GM06990 (cell line): ENCODE measurements around the gene CDC42BPG.
A peak's percentile ranks its signal among the peaks of the same experiment; 100 is the strongest.

Source experiments
- DNase-seq: peaks from one replicate; pipeline ENCODE4 v3.0.0-alpha.2; 2011; ENCODE audit not compliant: insufficient read length; ENCODE audit errors: extremely low read depth
- H3K27me3 ChIP-seq: replicated peaks from 2 replicates; pipeline ENCODE4 v1.6.0; 2011; ENCODE audit warnings: low read length; ENCODE audit not compliant: control insufficient read depth, insufficient read depth
- H3K36me3 ChIP-seq: 2 replicates; pipeline ENCODE4 v1.5.1; 2011; ENCODE audit warnings: low read length; ENCODE audit not compliant: control insufficient read depth, insufficient read depth
- H3K4me3 ChIP-seq: replicated peaks from 2 replicates; pipeline ENCODE4 v1.5.1; 2011; ENCODE audit warnings: low read depth, mild to moderate bottlenecking, control low read depth, low read length
- TF ChIP-seq, protein P1 (sequence below): IDR thresholded peaks from 2 replicates; pipeline ENCODE4 v1.5.1; 2011; ENCODE audit warnings: low read length, control low read depth, mild to moderate bottlenecking, inconsistent platforms; ENCODE audit not compliant: insufficient read depth, poor library complexity, severe bottlenecking

The CDC42BPG gene

DNA sequence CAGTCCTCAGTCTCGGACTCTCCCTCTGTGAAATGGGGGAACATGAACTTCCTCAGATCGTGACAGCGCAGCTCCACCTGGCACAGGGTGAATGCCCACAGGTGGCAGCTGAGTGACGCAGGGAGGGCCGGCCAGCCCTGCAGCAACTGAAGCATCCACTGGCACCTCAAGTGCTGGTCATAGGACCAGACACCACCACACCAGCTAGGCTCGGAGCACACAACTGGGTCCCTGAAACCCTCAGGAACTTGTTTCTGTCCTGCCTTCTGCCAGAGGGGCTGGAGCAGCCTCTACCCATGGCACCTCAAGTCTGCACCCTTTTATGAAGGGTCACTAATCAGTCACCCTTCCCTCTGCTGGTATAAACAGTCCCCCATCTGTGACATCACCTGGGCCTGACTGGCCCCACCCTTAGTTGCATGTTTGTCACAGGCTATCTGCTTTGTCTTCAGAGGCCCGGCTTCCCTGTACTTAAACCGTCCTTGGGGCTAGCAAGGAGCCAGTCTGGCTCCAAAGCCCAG, 7.4 kb upstream of the CDC42BPG start:
- no peaks in the 10 kb centered on the region for H3K27me3 ChIP-seq
- TF ChIP-seq, protein P1, sequence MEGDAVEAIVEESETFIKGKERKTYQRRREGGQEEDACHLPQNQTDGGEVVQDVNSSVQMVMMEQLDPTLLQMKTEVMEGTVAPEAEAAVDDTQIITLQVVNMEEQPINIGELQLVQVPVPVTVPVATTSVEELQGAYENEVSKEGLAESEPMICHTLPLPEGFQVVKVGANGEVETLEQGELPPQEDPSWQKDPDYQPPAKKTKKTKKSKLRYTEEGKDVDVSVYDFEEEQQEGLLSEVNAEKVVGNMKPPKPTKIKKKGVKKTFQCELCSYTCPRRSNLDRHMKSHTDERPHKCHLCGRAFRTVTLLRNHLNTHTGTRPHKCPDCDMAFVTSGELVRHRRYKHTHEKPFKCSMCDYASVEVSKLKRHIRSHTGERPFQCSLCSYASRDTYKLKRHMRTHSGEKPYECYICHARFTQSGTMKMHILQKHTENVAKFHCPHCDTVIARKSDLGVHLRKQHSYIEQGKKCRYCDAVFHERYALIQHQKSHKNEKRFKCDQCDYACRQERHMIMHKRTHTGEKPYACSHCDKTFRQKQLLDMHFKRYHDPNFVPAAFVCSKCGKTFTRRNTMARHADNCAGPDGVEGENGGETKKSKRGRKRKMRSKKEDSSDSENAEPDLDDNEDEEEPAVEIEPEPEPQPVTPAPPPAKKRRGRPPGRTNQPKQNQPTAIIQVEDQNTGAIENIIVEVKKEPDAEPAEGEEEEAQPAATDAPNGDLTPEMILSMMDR, result no peak
- H3K36me3 ChIP-seq, result peaks cover 37% of the 10 kb centered on the region
- no peak overlapping the region for H3K4me3 ChIP-seq
- DNase-seq, result peak; percentile 70

DNA sequence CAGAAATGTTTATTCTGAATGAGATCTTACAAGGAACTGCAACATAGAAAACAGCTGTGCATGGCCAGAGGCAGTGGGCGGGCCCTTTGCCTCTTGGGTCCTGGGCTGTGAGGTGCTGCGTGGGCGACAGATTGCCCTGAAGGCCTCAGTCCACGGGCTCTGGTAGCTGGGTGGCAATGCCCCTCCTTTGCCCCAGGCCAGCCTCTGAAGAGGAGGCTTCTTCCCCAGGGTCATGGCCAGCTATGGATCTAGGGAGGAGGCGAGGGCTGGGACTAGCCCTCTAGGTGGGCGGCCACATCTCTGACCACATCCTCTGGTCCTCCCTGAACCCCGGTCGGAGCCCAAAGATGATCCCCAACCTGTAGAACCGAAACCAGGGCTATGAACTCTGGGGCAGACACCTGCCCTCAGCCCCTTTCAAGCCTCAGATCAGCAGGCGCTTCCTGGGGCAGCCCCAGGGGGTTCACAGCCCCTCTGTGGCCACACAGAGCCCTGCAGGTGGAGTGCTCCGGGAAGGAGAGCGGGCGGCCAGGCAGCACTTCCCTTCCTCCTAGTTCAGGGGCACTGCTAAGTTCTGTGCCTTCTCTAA, 6.6 kb upstream of the CDC42BPG start:
- H3K4me3 ChIP-seq, result no peak overlapping the region
- H3K36me3 ChIP-seq, result peaks cover 30% of the 10 kb centered on the region
- no peaks in the 10 kb centered on the region for H3K27me3 ChIP-seq
- TF ChIP-seq, protein P1, result peak; percentile 29
- DNase-seq, result peak; percentile 87

DNA sequence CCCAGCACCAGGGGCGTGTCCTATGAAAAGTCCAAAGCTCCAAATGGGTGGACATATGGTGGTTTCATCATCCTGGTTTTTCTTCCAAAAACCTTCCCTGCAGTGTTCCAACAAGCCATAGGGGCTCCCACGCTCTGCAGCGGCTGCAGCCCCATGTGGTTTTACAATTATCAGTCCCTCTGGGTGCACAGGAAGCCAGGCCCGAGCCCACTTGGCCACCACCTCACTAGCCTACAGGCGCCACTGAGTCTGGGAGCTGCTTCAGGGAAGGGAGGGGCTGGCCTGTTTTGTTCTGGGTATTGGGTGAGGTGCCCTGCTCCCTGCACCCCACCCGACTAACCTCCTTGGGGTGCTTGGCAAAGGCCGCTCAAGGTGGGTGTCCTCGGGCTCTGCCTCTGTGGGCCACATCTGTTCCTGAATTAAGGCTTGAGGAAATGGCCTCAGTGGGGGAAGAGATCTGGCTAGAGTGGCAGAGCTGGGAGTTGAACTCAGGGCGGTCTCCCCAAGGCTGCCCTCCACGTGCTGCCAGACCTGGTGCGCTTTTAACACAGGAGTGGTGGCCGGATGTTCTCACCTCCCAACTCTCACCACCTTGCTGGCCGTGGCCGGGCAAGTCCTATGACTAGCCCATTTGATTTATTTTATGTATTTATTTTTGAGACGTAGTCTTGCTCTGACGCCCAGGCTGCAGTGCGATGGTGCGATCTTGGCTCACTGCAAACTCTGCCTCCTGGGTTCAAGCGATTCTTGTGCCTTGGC, 5.3 kb upstream of the CDC42BPG start:
- no peaks in the 10 kb centered on the region for H3K27me3 ChIP-seq
- no peak for DNase-seq
- H3K36me3 ChIP-seq, result peaks cover 19% of the 10 kb centered on the region
- H3K4me3 ChIP-seq, result no peak overlapping the region
- TF ChIP-seq, protein P1, result no peak

DNA sequence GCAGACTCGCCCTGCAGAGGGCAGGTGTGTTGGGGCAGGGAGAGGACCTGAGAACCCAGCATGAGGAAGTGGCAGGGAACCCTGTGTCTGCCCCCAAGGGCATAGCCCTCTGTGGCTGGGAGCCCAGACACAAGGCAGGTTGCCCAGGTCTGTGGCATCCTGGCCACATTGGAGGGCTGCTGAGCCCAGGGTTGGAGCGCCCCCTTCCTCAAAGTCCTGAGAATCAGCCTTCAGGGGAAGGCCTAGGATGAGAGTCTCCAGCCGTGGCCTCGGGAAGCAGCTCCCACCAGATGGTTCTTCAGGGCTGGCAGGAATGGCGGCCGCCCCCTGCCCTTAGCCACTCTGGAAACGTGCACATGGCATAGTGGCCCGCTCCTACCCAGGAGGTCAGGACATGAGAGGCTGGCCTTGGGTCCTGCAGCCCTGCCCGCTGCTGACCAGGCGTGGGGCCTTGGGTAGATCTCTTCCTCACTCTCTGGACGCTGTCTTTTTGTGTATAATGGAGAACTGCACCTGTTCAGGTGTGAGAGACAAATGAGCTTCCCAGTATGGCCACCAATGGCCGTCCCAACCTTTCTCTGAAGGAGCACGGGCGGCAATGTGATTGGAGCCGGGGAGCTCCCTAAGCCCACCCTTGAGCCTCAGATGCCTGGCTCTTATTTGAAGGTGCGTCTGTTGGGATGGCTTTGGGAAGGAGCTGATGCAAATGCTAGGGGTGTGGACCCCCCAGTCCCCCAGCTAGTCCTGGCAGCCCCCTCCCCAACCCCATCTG, 4.6 kb upstream of the CDC42BPG start:
- H3K36me3 ChIP-seq, result peaks cover 11% of the 10 kb centered on the region
- DNase-seq, result no peak
- H3K27me3 ChIP-seq, result no peaks in the 10 kb centered on the region
- H3K4me3 ChIP-seq, result no peak overlapping the region
- TF ChIP-seq, protein P1, result peak; percentile 40

DNA sequence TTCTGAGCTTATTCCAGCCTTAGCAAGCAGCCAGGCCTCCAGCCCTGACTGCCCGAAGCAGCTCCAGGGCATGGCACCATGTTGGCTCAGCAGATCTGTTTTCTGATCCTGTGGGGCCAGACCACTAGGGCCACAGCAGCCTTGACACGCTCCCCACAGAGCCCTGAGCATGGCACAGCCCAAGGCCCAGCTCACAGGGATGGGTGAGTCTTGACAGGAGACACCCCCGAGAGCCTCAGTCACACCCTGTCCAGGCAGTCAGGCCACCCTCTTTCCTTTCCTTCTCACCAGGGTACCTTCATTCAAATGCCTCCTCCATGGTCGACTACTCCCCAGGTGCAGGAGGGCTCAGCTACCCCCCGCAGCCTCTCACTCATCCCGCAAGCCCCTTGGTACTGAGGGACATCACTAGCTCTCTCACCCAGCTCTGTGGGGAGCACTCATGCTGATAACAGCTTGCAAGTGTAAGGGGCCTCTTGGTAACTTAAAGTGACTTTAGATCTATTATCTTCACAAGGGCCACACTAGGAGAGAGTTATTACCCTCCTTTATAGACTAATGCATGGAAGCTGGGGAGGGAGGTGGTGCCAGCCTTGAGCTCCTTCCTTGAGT, 3.9 kb upstream of the CDC42BPG start:
- DNase-seq, result no peak
- H3K27me3 ChIP-seq, result no peaks in the 10 kb centered on the region
- H3K4me3 ChIP-seq, result no peak overlapping the region
- TF ChIP-seq, protein P1, result no peak
- peaks cover 7% of the 10 kb centered on the region for H3K36me3 ChIP-seq
